ENCODE data around the gene TAF11L5. TPM values are rescaled to one million over a fixed set of nuclear protein-coding genes. Genes with fewer than 3 reads are reported as not detected.
"Not testable (repeated sequence)": the region's sequence is repeated elsewhere in the genome, so short reads cannot be mapped to it uniquely, and the experiment has no call there.

The TAF11L5 gene
- total RNA-seq: not detected

GRCh38 chr5:17524935-17525334 lies at the start of gene TAF11L5:
Gene TAF11L5, plus strand, starts transcription at chr5:17525235.
- H3K36me3 Mint-ChIP-seq (ENCODE audit: insufficient read depth); H3K27me3 Mint-ChIP-seq (ENCODE audit: low read depth); ATAC-seq; H3K4me1 Mint-ChIP-seq (ENCODE audit: low read depth); H3K9me3 Mint-ChIP-seq; H3K4me3 Mint-ChIP-seq; DNase-seq: not testable (repeated sequence)

- Mint-ChIP-seq H3K27me3 (ENCODE audit: low read depth) (no peaks in the 10 kb centered on the region), H3K4me3 (no peak overlapping the region), H3K4me1 (ENCODE audit: low read depth) (no peaks in the 10 kb centered on the region), H3K9me3 (peaks cover 2% of the 10 kb centered on the region), H3K36me3 (ENCODE audit: insufficient read depth) (no peaks in the 10 kb centered on the region)
- DNase-seq: no peak
- ATAC-seq: no peak
These were observed 48.0 kb upstream of the TAF11L5 start for GRCh38 chr5:17477043-17477442.

- H3K9me3 Mint-ChIP-seq: no peaks in the 10 kb centered on the region
- DNase-seq (no peak), ATAC-seq (no peak)
- H3K36me3 Mint-ChIP-seq (ENCODE audit: insufficient read depth): no peaks in the 10 kb centered on the region
- no peaks in the 10 kb centered on the region for H3K27me3 Mint-ChIP-seq (ENCODE audit: low read depth)
- no peaks in the 10 kb centered on the region for H3K4me1 Mint-ChIP-seq (ENCODE audit: low read depth)
- no peak overlapping the region for H3K4me3 Mint-ChIP-seq
These were observed 47.3 kb upstream of the TAF11L5 start for GRCh38 chr5:17477573-17478265.

GRCh38 chr5:17481378-17481777 lies 43.7 kb upstream of the TAF11L5 start:
- ATAC-seq: no peak
- no peaks in the 10 kb centered on the region for H3K4me1 Mint-ChIP-seq (ENCODE audit: low read depth)
- DNase-seq: no peak
- no peaks in the 10 kb centered on the region for H3K9me3 Mint-ChIP-seq
- no peaks in the 10 kb centered on the region for H3K27me3 Mint-ChIP-seq (ENCODE audit: low read depth)
- no peak overlapping the region for H3K4me3 Mint-ChIP-seq
- no peaks in the 10 kb centered on the region for H3K36me3 Mint-ChIP-seq (ENCODE audit: insufficient read depth)

GRCh38 chr5:17482790-17483189 lies 42.2 kb upstream of the TAF11L5 start:
- Mint-ChIP-seq H3K9me3 (no peaks in the 10 kb centered on the region), H3K4me3 (no peak overlapping the region), H3K36me3 (ENCODE audit: insufficient read depth) (no peaks in the 10 kb centered on the region), H3K4me1 (ENCODE audit: low read depth) (no peaks in the 10 kb centered on the region), H3K27me3 (ENCODE audit: low read depth) (no peaks in the 10 kb centered on the region)
- no peak for ATAC-seq
- DNase-seq: no peak

GRCh38 chr5:17486464-17487173 lies 38.4 kb upstream of the TAF11L5 start:
- not testable (repeated sequence) for H3K4me1 Mint-ChIP-seq (ENCODE audit: low read depth); DNase-seq; ATAC-seq; H3K9me3 Mint-ChIP-seq; H3K36me3 Mint-ChIP-seq (ENCODE audit: insufficient read depth); H3K27me3 Mint-ChIP-seq (ENCODE audit: low read depth); H3K4me3 Mint-ChIP-seq

- no peaks in the 10 kb centered on the region for H3K36me3 Mint-ChIP-seq (ENCODE audit: insufficient read depth)
- DNase-seq (no peak), ATAC-seq (no peak)
- no peaks in the 10 kb centered on the region for H3K4me1 Mint-ChIP-seq (ENCODE audit: low read depth)
- no peaks in the 10 kb centered on the region for H3K27me3 Mint-ChIP-seq (ENCODE audit: low read depth)
- peaks cover 10% of the 10 kb centered on the region for H3K9me3 Mint-ChIP-seq
- no peak overlapping the region for H3K4me3 Mint-ChIP-seq
These were observed 37.9 kb upstream of the TAF11L5 start for GRCh38 chr5:17487174-17487512.

GRCh38 chr5:17491257-17491656 lies 33.8 kb upstream of the TAF11L5 start:
- not testable (repeated sequence) for H3K4me1 Mint-ChIP-seq (ENCODE audit: low read depth); H3K4me3 Mint-ChIP-seq; DNase-seq; H3K36me3 Mint-ChIP-seq (ENCODE audit: insufficient read depth); H3K27me3 Mint-ChIP-seq (ENCODE audit: low read depth); ATAC-seq
- peaks cover 19% of the 10 kb centered on the region for H3K9me3 Mint-ChIP-seq

GRCh38 chr5:17492770-17493169 lies 32.3 kb upstream of the TAF11L5 start:
- Mint-ChIP-seq H3K4me3 (no peak overlapping the region), H3K27me3 (ENCODE audit: low read depth) (no peaks in the 10 kb centered on the region), H3K36me3 (ENCODE audit: insufficient read depth) (no peaks in the 10 kb centered on the region)

GRCh38 chr5:17497446-17497845 lies 27.6 kb upstream of the TAF11L5 start:
- no peaks in the 10 kb centered on the region for H3K27me3 Mint-ChIP-seq (ENCODE audit: low read depth)
- no peaks in the 10 kb centered on the region for H3K36me3 Mint-ChIP-seq (ENCODE audit: insufficient read depth)
- H3K4me3 Mint-ChIP-seq: no peak overlapping the region
- peaks cover 7% of the 10 kb centered on the region for H3K9me3 Mint-ChIP-seq
- no peak for DNase-seq
- no peak for ATAC-seq
- no peaks in the 10 kb centered on the region for H3K4me1 Mint-ChIP-seq (ENCODE audit: low read depth)

More at GRCh38 chr5:17492770-17493169, 32.3 kb upstream of the TAF11L5 start:
- ATAC-seq (no peak), DNase-seq (no peak)
- H3K4me1 Mint-ChIP-seq (ENCODE audit: low read depth): no peaks in the 10 kb centered on the region
- peaks cover 19% of the 10 kb centered on the region for H3K9me3 Mint-ChIP-seq

- DNase-seq; H3K36me3 Mint-ChIP-seq (ENCODE audit: insufficient read depth); ATAC-seq; H3K4me3 Mint-ChIP-seq; H3K9me3 Mint-ChIP-seq; H3K27me3 Mint-ChIP-seq (ENCODE audit: low read depth); H3K4me1 Mint-ChIP-seq (ENCODE audit: low read depth): not testable (repeated sequence)
These were observed 27.1 kb upstream of the TAF11L5 start, which contains the start of gene TAF11L2 for GRCh38 chr5:17497931-17498330. Gene TAF11L2, plus strand, starts transcription at chr5:17498231.

- Mint-ChIP-seq H3K36me3 (ENCODE audit: insufficient read depth) (no peaks in the 10 kb centered on the region), H3K4me1 (ENCODE audit: low read depth) (no peaks in the 10 kb centered on the region), H3K9me3 (peaks cover 7% of the 10 kb centered on the region), H3K4me3 (no peak overlapping the region), H3K27me3 (ENCODE audit: low read depth) (no peaks in the 10 kb centered on the region)
- no peak for ATAC-seq
- DNase-seq: no peak
These were observed 13.2 kb upstream of the TAF11L5 start for GRCh38 chr5:17511775-17512325.

GRCh38 chr5:17517526-17517925 lies 7.5 kb upstream of the TAF11L5 start:
- not testable (repeated sequence) for H3K27me3 Mint-ChIP-seq (ENCODE audit: low read depth); H3K9me3 Mint-ChIP-seq; ATAC-seq; H3K36me3 Mint-ChIP-seq (ENCODE audit: insufficient read depth); H3K4me3 Mint-ChIP-seq; H3K4me1 Mint-ChIP-seq (ENCODE audit: low read depth)
- DNase-seq: peak; percentile 31

GRCh38 chr5:17518067-17518466 lies 7.0 kb upstream of the TAF11L5 start, which contains the start of gene TAF11L3:
Gene TAF11L3, plus strand, starts transcription at chr5:17518367.
- not testable (repeated sequence) for H3K36me3 Mint-ChIP-seq (ENCODE audit: insufficient read depth); DNase-seq; ATAC-seq; H3K27me3 Mint-ChIP-seq (ENCODE audit: low read depth); H3K4me1 Mint-ChIP-seq (ENCODE audit: low read depth); H3K9me3 Mint-ChIP-seq; H3K4me3 Mint-ChIP-seq

GRCh38 chr5:17519508-17519907 lies 5.5 kb upstream of the TAF11L5 start:
- not testable (repeated sequence) for ATAC-seq; H3K9me3 Mint-ChIP-seq; DNase-seq; H3K4me1 Mint-ChIP-seq (ENCODE audit: low read depth); H3K4me3 Mint-ChIP-seq; H3K36me3 Mint-ChIP-seq (ENCODE audit: insufficient read depth); H3K27me3 Mint-ChIP-seq (ENCODE audit: low read depth)

Measured in activated T-cell treated with anti-CD3 and anti-CD28 coated beads, Interleukin-2, amount 50 U/mL, for 4 hours (primary cell).